Ovary (tissue), 9 donors: ENCODE measurements around the gene LDHAL6A. TPM values are rescaled to one million over a fixed set of nuclear protein-coding genes. Genes with fewer than 3 reads are reported as not detected.

ENCODE experiments used
- DNase-seq, 5 donors: peaks; one replicate each; pipeline ENCODE4 v3.0.0-alpha.2; 2019 to 2020
- H3K27ac ChIP-seq, 2 donors: fragments of 200-600 bp; one replicate each; pipeline versions ENCODE4 v1.5.1 to v1.8.0; 2019 to 2022
- H3K27me3 ChIP-seq: fragments of 200-600 bp; one replicate; pipeline ENCODE4 v1.8.0; 2022
- H3K36me3 ChIP-seq: fragments of 200-600 bp; sonication (generic); one replicate; pipeline ENCODE4 v1.5.1; 2019
- H3K4me1 ChIP-seq: one replicate; pipeline ENCODE4 v1.8.1; 2013; ENCODE audit warnings: mild to moderate bottlenecking, moderate library complexity; ENCODE audit not compliant: insufficient read depth
- H3K4me3 ChIP-seq: fragments of 200-600 bp; sonication (generic); one replicate; pipeline ENCODE4 v1.5.1; 2017
- H3K9me3 ChIP-seq, 2 donors: fragments of 200-600 bp in 1 of 2; sonication (generic) in 1 of 2; one replicate each; pipeline versions ENCODE4 v1.5.1 to v1.8.1; 2013 to 2019; ENCODE audit warnings: mild to moderate bottlenecking in 1 of 2, moderate library complexity in 1 of 2
- CTCF ChIP-seq, 3 donors: fragments of 450-650 bp in 2 of 3; fragments of 200-600 bp in 1 of 3; IDR thresholded peaks; one replicate each; pipeline versions ENCODE4 v1.5.1 to v1.8.0; 2016 to 2022; ENCODE audit warnings: antibody characterized with exemption in 3 of 3, mild to moderate bottlenecking in 1 of 3
- EP300 ChIP-seq: sonication (generic); formaldehyde crosslinking; IDR thresholded peaks from one replicate; pipeline ENCODE4 v1.6.1; 2017; ENCODE audit warnings: antibody characterized with exemption
- POLR2A ChIP-seq: fragments of 450-650 bp; IDR thresholded peaks from one replicate; pipeline ENCODE4 v1.6.1; 2017; ENCODE audit warnings: antibody characterized with exemption, mild to moderate bottlenecking, moderate library complexity
- WGBS, 3 donors: extraction: QIAGEN DNeasy Blood & Tissue Kit in 1 of 3; methylation state at CpG; one replicate each; pipeline versions ENCODE4 v1.1.5 to v1.1.7; 2013 to 2017; 5-methylcytosine and 5-hydroxymethylcytosine counted together
- intact Hi-C, 4 donors: fragments of 100-400 bp; cut with DNase I; formaldehyde crosslinking; loops; one replicate each; pipeline versions ENCODE4 v1.11.0 to v1.15.1; 2022 to 2023
- polyA plus RNA-seq, 2 donors: library from polyadenylated mRNA; stranded (reverse); fragments of 200-250 nt in 1 of 2; fragments of 350-450 nt in 1 of 2; fragmentation: Illumina TruSeq in 1 of 2; extraction: RNeasy Lipid Tissue Mini Kit (QIAGEN cat#74804) in 1 of 2; gene quantifications; one replicate each; pipeline ENCODE4 v1.2.3, GENCODE V29; 2013 to 2014
- total RNA-seq, 7 donors: library from RNA; depleted of rRNA in 2 of 7; stranded (reverse); fragments of >200 nt in 2 of 7; fragmentation: NEBNext Ultra II Directional in 3 of 7; extraction: Animal tissue kit (Norgen Biotek cat#: 25700) in 3 of 7; gene quantifications; one replicate each; pipeline versions ENCODE4 v1.1.0 to v1.2.4, GENCODE V29; 2016 to 2023
- donor health status: DM: no; HTN: no; CAD: no; lungs with moderate emphysema.
- donor health status: DM: no; HTN: no; CAD: no.
- donor health status: Bipolar disorder and iron deficiency.
- donor health status: DM: yes; HTN: yes; CAD: no.
- donor health status: DM: no; HTN: no; CAD: no.
- donor health status: DM: yes; HTN: yes; CAD: no.

The LDHAL6A gene
- total and polyA plus RNA-seq, 9 donors, result 0.32 to 1.2 (median 0.61) TPM; not detected in 4

GRCh38 chr11:18438691-18439090, 17.0 kb upstream of the LDHAL6A start:
- Histone ChIP-seq H3K4me3 (no peak overlapping the region), H3K36me3 (no peaks in the 10 kb centered on the region), H3K27ac (no peak overlapping the region), H3K4me1 (no peaks in the 10 kb centered on the region), H3K27me3 (no peaks in the 10 kb centered on the region), H3K9me3 (no peaks in the 10 kb centered on the region)
- TF ChIP-seq POLR2A (no peak), CTCF (IDR thresholded peaks at IDR 0.05) (no peak), EP300 (no peak)
- intact Hi-C loops, result no loop called here
- DNase-seq, result no peak
- 72 to 87% (median 84%) methylated on average over 2 of the region's 2 CpGs for WGBS, 3 donors

- 88 to 89% (median 88%) methylated on average over 3 of the region's 3 CpGs for WGBS, 3 donors
- TF ChIP-seq POLR2A (no peak), EP300 (no peak), CTCF (IDR thresholded peaks at IDR 0.05) (no peak)
Observed at GRCh38 chr11:18449251-18449650, 6.4 kb upstream of the LDHAL6A start.

DNA sequence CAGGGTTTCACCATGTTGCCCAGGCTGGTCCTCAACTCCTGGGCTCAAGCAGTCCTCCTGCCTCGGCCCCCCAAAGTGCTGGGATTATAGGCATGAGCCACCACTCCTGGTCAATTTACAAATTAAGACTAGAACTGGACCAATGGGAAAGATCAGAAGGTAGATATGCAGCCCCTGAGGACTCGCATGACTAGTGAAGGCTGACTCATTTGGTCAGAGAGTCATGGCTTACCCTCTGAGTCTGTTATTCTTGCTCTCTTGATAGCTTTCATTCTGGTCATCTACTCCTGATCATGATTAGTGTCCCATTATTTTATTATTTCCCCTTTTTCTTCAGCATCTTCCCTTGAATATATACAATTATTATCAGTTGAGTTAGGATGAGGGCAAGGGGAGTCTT, 2.7 kb upstream of the LDHAL6A start:
- no peak overlapping the region for H3K27ac ChIP-seq
- no peaks in the 10 kb centered on the region for H3K4me1 ChIP-seq
- H3K4me3 ChIP-seq, result no peak overlapping the region
- TF ChIP-seq EP300 (no peak), POLR2A (no peak), CTCF (IDR thresholded peaks at IDR 0.05) (no peak)
- WGBS, 3 donors, result 74 to 81% (median 80%) methylated on average over 2 of the region's 2 CpGs
- no peak for DNase-seq
- H3K27me3 ChIP-seq, result no peaks in the 10 kb centered on the region
- H3K36me3 ChIP-seq, result no peaks in the 10 kb centered on the region
- no peaks in the 10 kb centered on the region for H3K9me3 ChIP-seq
- intact Hi-C loops, result no loop called here

More at GRCh38 chr11:18449251-18449650, 6.4 kb upstream of the LDHAL6A start:
- H3K36me3 ChIP-seq, result no peaks in the 10 kb centered on the region
- no peak for DNase-seq
- no peaks in the 10 kb centered on the region for H3K27me3 ChIP-seq
- H3K27ac ChIP-seq, result no peak overlapping the region
- no peaks in the 10 kb centered on the region for H3K9me3 ChIP-seq
- no peak overlapping the region for H3K4me3 ChIP-seq
- intact Hi-C loops, result no loop called here
- no peaks in the 10 kb centered on the region for H3K4me1 ChIP-seq

- Histone ChIP-seq H3K27me3 (no peaks in the 10 kb centered on the region), H3K4me3 (no peak overlapping the region), H3K9me3 (no peaks in the 10 kb centered on the region), H3K27ac (no peak overlapping the region), H3K4me1 (no peaks in the 10 kb centered on the region), H3K36me3 (no peaks in the 10 kb centered on the region)
- 52 to 62% (median 56%) methylated on average over 3 of the region's 3 CpGs for WGBS, 3 donors
- DNase-seq, result no peak
- TF ChIP-seq EP300, result no peak
- TF ChIP-seq CTCF (IDR thresholded peaks at IDR 0.05), result no peak
- TF ChIP-seq POLR2A, result no peak
- intact Hi-C loops, result no loop called here
Observed at GRCh38 chr11:18457450-18457849, 1.8 kb downstream of the LDHAL6A start.

GRCh38 chr11:18459634-18460033, 4.0 kb downstream of the LDHAL6A start:
- H3K27ac ChIP-seq, result no peak overlapping the region
- intact Hi-C loops, result no loop called here
- 89 to 93% (median 90%) methylated on average over 4 of the region's 4 CpGs for WGBS, 3 donors
- no peak for DNase-seq
- no peak for TF ChIP-seq CTCF (IDR thresholded peaks at IDR 0.05)
- TF ChIP-seq EP300, result no peak
- TF ChIP-seq POLR2A, result no peak
- no peak overlapping the region for H3K4me3 ChIP-seq
- H3K27me3 ChIP-seq, result no peaks in the 10 kb centered on the region
- no peaks in the 10 kb centered on the region for H3K36me3 ChIP-seq
- H3K4me1 ChIP-seq, result no peaks in the 10 kb centered on the region
- H3K9me3 ChIP-seq, result no peaks in the 10 kb centered on the region
